Measurements from ENCODE around the gene FGD1. TPM values are rescaled to one million over a fixed set of nuclear protein-coding genes. Genes with fewer than 3 reads are reported as not detected.

The FGD1 gene
- total RNA-seq, 3 donors from 2014 or later, result 2.6 to 3.7 (median 3.3) TPM

- intact Hi-C loops (cut with DNase I; ENCODE audit: low total_unique reads), result no loop called here
- peaks cover 0 to 5% of the 10 kb centered on the region in 2 donors for H3K27me3 ChIP-seq
- no peak for DNase-seq (ENCODE audit: low spot score in 2 of 2)
- H3K36me3 ChIP-seq, result no peaks in the 10 kb centered on the region
- H3K27ac ChIP-seq, result no peak overlapping the region
- TF ChIP-seq POLR2A (IDR thresholded peaks at IDR 0.05) (no peak), POLR2AphosphoS5 (IDR thresholded peaks at IDR 0.05) (no peak), CTCF (IDR thresholded peaks at IDR 0.05) (no peak)
- H3K4me3 ChIP-seq, result no peak overlapping the region
- H3K9me3 ChIP-seq, result no peaks in the 10 kb centered on the region
- no peaks in the 10 kb centered on the region for H3K4me1 ChIP-seq
Measured at GRCh38 chrX:54427837-54428424, 68.1 kb downstream of the FGD1 start.

- no peak for TF ChIP-seq POLR2A (IDR thresholded peaks at IDR 0.05)
- no peak for TF ChIP-seq CTCF (IDR thresholded peaks at IDR 0.05)
- TF ChIP-seq POLR2AphosphoS5 (IDR thresholded peaks at IDR 0.05), result no peak
- intact Hi-C loops (cut with DNase I; ENCODE audit: low total_unique reads), result no loop called here
- Histone ChIP-seq H3K4me1 (no peaks in the 10 kb centered on the region), H3K36me3 (no peaks in the 10 kb centered on the region), H3K4me3 (no peak overlapping the region), H3K9me3 (no peaks in the 10 kb centered on the region), H3K27ac (no peak overlapping the region), H3K27me3 (no peaks in the 10 kb centered on the region)
- DNase-seq (ENCODE audit: low spot score in 2 of 2), result no peak
Measured at GRCh38 chrX:54423161-54423888, 72.7 kb downstream of the FGD1 start.

- no peaks in the 10 kb centered on the region for H3K27me3 ChIP-seq
- no peaks in the 10 kb centered on the region for H3K36me3 ChIP-seq
- intact Hi-C loops (cut with DNase I; ENCODE audit: low total_unique reads), result no loop called here
- TF ChIP-seq POLR2A (IDR thresholded peaks at IDR 0.05) (no peak), CTCF (IDR thresholded peaks at IDR 0.05) (no peak), POLR2AphosphoS5 (IDR thresholded peaks at IDR 0.05) (no peak)
- no peak overlapping the region for H3K4me3 ChIP-seq
- no peak for DNase-seq (ENCODE audit: low spot score in 2 of 2)
- H3K4me1 ChIP-seq, result no peaks in the 10 kb centered on the region
- H3K9me3 ChIP-seq, result no peaks in the 10 kb centered on the region
- no peak overlapping the region for H3K27ac ChIP-seq
Measured at GRCh38 chrX:54422168-54422567, 73.9 kb downstream of the FGD1 start.

- H3K27me3 ChIP-seq, result peaks cover 0 to 17% of the 10 kb centered on the region in 2 donors
- no peak overlapping the region for H3K4me3 ChIP-seq
- H3K9me3 ChIP-seq, result no peaks in the 10 kb centered on the region
- TF ChIP-seq POLR2AphosphoS5 (IDR thresholded peaks at IDR 0.05) (no peak), POLR2A (IDR thresholded peaks at IDR 0.05) (no peak), CTCF (IDR thresholded peaks at IDR 0.05) (no peak)
- H3K4me1 ChIP-seq, result no peaks in the 10 kb centered on the region
- no peak for DNase-seq (ENCODE audit: low spot score in 2 of 2)
- intact Hi-C loops (cut with DNase I; ENCODE audit: low total_unique reads), result no loop called here
- H3K36me3 ChIP-seq, result no peaks in the 10 kb centered on the region
- H3K27ac ChIP-seq, result no peak overlapping the region
Measured at GRCh38 chrX:54419559-54420302, 76.3 kb downstream of the FGD1 start.

- Histone ChIP-seq H3K27me3 (peaks cover 0 to 28% of the 10 kb centered on the region in 2 donors), H3K4me3 (no peak overlapping the region), H3K9me3 (no peaks in the 10 kb centered on the region), H3K36me3 (no peaks in the 10 kb centered on the region), H3K27ac (no peak overlapping the region), H3K4me1 (no peaks in the 10 kb centered on the region)
- TF ChIP-seq POLR2A (IDR thresholded peaks at IDR 0.05) (no peak), POLR2AphosphoS5 (IDR thresholded peaks at IDR 0.05) (no peak), CTCF (IDR thresholded peaks at IDR 0.05) (no peak)
- no peak for DNase-seq (ENCODE audit: low spot score in 2 of 2)
- intact Hi-C loops (cut with DNase I; ENCODE audit: low total_unique reads), result no loop called here
Measured at GRCh38 chrX:54416965-54417364, 79.1 kb downstream of the FGD1 start.
